Muscle of leg (tissue), 11 donors: Measurements from ENCODE around the gene PLD1. TPM values are rescaled to one million over a fixed set of nuclear protein-coding genes. Genes with fewer than 3 reads are reported as not detected.
A peak's percentile ranks its signal among the peaks of the same experiment; 100 is the strongest.

ENCODE experiments used
- DNase-seq: peaks from one replicate; pipeline ENCODE4 v3.0.0; 2013
- H3K27ac ChIP-seq: one replicate; pipeline ENCODE4 v1.5.1; 2013; ENCODE audit warnings: mild to moderate bottlenecking, low read length, control low read depth
- H3K27me3 ChIP-seq: one replicate; pipeline ENCODE4 v1.6.1; 2013; ENCODE audit warnings: low read length; ENCODE audit not compliant: control insufficient read depth, insufficient read depth
- H3K36me3 ChIP-seq: one replicate; pipeline ENCODE4 v1.6.1; 2013; ENCODE audit warnings: low read length; ENCODE audit not compliant: control insufficient read depth, insufficient read depth
- H3K4me1 ChIP-seq: one replicate; pipeline ENCODE4 v1.6.1; 2013; ENCODE audit warnings: low read length; ENCODE audit not compliant: control insufficient read depth, insufficient read depth
- H3K4me3 ChIP-seq: one replicate; pipeline ENCODE4 v1.5.1; 2013; ENCODE audit warnings: low read length, control low read depth
- H3K9me3 ChIP-seq: replicated peaks from 2 replicates; pipeline ENCODE4 v1.6.1; 2013; ENCODE audit warnings: low read depth, low read length; ENCODE audit not compliant: control insufficient read depth
- WGBS: methylation state at CpG from one replicate; pipeline ENCODE4 v1.1.5; 2013; ENCODE audit warnings: missing lambda C conversion rate; ENCODE audit not compliant: insufficient coverage; 5-methylcytosine and 5-hydroxymethylcytosine counted together
- polyA plus RNA-seq, 8 donors: library from polyadenylated mRNA; unstranded; fragments of 120-200 nt; gene quantifications; one replicate each; pipeline versions ENCODE4 v1.2.1 to v1.2.3, GENCODE V29; 2013; ENCODE audit warnings: inconsistent platforms in 1 of 8, low replicate concordance in 1 of 8; ENCODE audit not compliant: insufficient read length in 8 of 8, insufficient read depth in 1 of 8
- total RNA-seq: library from RNA; stranded (reverse); fragments of 120-200 nt; gene quantifications from one replicate; pipeline ENCODE4 v1.2.4, GENCODE V29; 2013

Gene PLD1
- total and polyA plus RNA-seq, 9 donors, result 12.4 to 21.7 (median 16.2) TPM

DNA sequence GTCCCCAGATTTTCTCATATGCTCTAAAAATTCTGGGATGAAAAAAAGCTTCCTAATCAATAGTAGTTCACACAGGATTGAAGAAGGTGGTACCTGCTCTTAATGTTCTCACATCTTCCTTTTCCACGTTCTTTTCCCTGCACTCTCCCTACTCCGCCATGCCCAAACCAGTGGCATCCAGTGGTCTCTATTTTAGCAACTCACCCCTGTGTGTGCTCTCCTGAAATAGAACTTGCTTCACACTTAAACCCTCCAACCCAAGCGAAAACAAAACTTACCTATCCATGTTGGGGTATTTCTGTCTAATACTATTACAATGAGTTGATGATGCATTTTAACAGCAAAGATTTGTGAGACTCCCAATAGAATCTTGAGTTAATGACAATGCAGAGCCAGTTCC is 148.8 kb downstream of the PLD1 start:
- DNase-seq, result no peak
- Histone ChIP-seq H3K4me3 (no peak overlapping the region), H3K36me3 (peaks cover 17% of the 10 kb centered on the region), H3K4me1 (no peaks in the 10 kb centered on the region), H3K27ac (no peak overlapping the region), H3K27me3 (no peaks in the 10 kb centered on the region), H3K9me3 (no peaks in the 10 kb centered on the region)
- 100% methylated on average over 2 of the region's 3 CpGs for WGBS

- WGBS, result no CpG with 5 or more reads among the region's 3 CpGs
- H3K4me3 ChIP-seq, result no peak overlapping the region
- no peaks in the 10 kb centered on the region for H3K27me3 ChIP-seq
- no peak for DNase-seq
- H3K4me1 ChIP-seq, result peaks cover 2% of the 10 kb centered on the region
- peaks cover 14% of the 10 kb centered on the region for H3K36me3 ChIP-seq
- H3K9me3 ChIP-seq, result no peaks in the 10 kb centered on the region
- no peak overlapping the region for H3K27ac ChIP-seq
Measured at GRCh38 chr3:171660188-171660587, 150.1 kb downstream of the PLD1 start.

DNA sequence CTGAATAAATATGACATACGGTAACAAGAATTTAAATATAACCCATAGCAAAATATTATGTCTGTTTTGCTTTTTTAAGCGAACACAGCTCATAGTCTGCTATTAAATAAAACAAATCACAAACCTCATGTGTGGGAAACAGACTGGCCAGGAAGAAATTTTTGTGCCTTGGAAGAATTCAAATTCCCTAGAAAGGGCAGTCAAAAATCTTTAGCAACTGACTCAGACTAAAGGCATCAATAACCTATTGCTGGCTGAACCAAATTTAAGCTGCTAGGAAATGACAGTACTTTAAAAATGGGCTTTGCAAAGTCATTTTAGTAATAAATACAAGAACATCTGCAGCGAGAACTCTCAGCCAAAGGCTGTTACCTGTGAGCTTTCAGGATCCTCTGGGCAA is 151.4 kb downstream of the PLD1 start:
- peaks cover 12% of the 10 kb centered on the region for H3K36me3 ChIP-seq
- no peaks in the 10 kb centered on the region for H3K9me3 ChIP-seq
- H3K4me3 ChIP-seq, result no peak overlapping the region
- peaks cover 11% of the 10 kb centered on the region for H3K4me1 ChIP-seq
- no CpG with 5 or more reads among the region's 3 CpGs for WGBS
- H3K27me3 ChIP-seq, result no peaks in the 10 kb centered on the region
- DNase-seq, result peak; percentile 85
- H3K27ac ChIP-seq, result no peak overlapping the region

- Histone ChIP-seq H3K27ac (peak overlapping the region; percentile 29), H3K27me3 (no peaks in the 10 kb centered on the region)
- 0% methylated on average over 1 of the region's 3 CpGs for WGBS
Measured at GRCh38 chr3:171654809-171655208, 155.5 kb downstream of the PLD1 start.

DNA sequence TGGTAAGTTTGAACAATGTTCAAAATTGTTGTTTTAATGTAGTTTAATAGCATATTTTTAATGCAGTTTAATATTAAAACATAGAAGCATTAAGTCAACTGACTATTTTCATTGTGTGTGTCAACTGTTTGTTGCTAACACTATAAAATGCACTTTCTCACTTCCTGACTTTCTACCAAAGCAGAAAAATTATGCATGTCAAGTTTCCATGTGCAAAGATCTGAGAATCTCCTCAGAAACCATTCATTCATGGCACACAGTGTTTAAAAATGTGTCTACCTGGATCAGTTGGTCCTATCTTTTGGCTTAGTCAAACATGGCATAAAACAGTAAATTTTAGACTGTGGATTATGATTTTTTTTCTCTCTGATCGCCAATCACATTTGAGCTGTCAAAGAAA is 156.0 kb downstream of the PLD1 start:
- Histone ChIP-seq H3K27me3 (no peaks in the 10 kb centered on the region), H3K9me3 (no peaks in the 10 kb centered on the region), H3K36me3 (peaks cover 7% of the 10 kb centered on the region), H3K27ac (peak overlapping the region; percentile 29), H3K4me1 (peaks cover 20% of the 10 kb centered on the region), H3K4me3 (no peak overlapping the region)
- no CpG with 5 or more reads among the region's 1 CpG for WGBS
- peak; percentile 55 for DNase-seq

More at GRCh38 chr3:171654809-171655208, 155.5 kb downstream of the PLD1 start:
- Histone ChIP-seq H3K9me3 (no peaks in the 10 kb centered on the region), H3K36me3 (peaks cover 7% of the 10 kb centered on the region), H3K4me1 (peaks cover 17% of the 10 kb centered on the region), H3K4me3 (no peak overlapping the region)
- peak; percentile 93 for DNase-seq

- Histone ChIP-seq H3K4me1 (peaks cover 21% of the 10 kb centered on the region), H3K27me3 (no peaks in the 10 kb centered on the region)
- WGBS, result no CpG with 5 or more reads among the region's 6 CpGs
Measured at GRCh38 chr3:171653701-171654100, 156.6 kb downstream of the PLD1 start.

GRCh38 chr3:171652932-171653331 is 157.4 kb downstream of the PLD1 start:
- Histone ChIP-seq H3K27me3 (no peaks in the 10 kb centered on the region), H3K9me3 (no peaks in the 10 kb centered on the region), H3K27ac (no peak overlapping the region), H3K4me1 (peaks cover 21% of the 10 kb centered on the region), H3K4me3 (no peak overlapping the region), H3K36me3 (peaks cover 7% of the 10 kb centered on the region)
- no CpG with 5 or more reads among the region's 1 CpG for WGBS
- DNase-seq, result no peak

More at GRCh38 chr3:171653701-171654100, 156.6 kb downstream of the PLD1 start:
- no peak overlapping the region for H3K4me3 ChIP-seq
- peaks cover 7% of the 10 kb centered on the region for H3K36me3 ChIP-seq
- no peak for DNase-seq
- no peak overlapping the region for H3K27ac ChIP-seq
- no peaks in the 10 kb centered on the region for H3K9me3 ChIP-seq

- H3K4me3 ChIP-seq, result no peak overlapping the region
- H3K27me3 ChIP-seq, result no peaks in the 10 kb centered on the region
- peaks cover 5% of the 10 kb centered on the region for H3K36me3 ChIP-seq
- H3K27ac ChIP-seq, result peak overlapping the region; percentile 61
- H3K4me1 ChIP-seq, result peaks cover 22% of the 10 kb centered on the region
- H3K9me3 ChIP-seq, result no peaks in the 10 kb centered on the region
- peak; percentile 48 for DNase-seq
- 70% methylated on average over 5 of the region's 10 CpGs for WGBS
Measured at GRCh38 chr3:171649911-171650592, 160.2 kb downstream of the PLD1 start.

DNA sequence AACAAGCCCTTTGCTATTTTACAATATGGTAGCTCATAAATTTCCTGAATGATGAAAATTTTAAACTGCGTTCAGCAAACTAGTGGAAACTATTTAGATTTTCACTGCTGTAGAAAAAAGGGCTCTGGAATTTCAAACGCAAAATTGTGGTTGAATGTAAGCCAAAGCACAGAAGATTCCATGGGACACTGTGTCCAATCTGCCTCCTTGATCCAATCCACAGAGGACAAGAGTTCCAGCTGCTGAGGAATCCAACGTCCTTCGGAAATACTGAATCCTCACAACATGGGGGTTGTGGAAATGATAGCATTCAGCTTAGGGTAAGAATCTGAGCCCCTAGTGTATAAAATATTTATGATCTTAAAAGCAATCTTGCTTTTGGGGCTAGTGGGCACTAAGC is 161.0 kb downstream of the PLD1 start:
- H3K27ac ChIP-seq, result peak overlapping the region; percentile 52
- peaks cover 16% of the 10 kb centered on the region for H3K4me1 ChIP-seq

DNA sequence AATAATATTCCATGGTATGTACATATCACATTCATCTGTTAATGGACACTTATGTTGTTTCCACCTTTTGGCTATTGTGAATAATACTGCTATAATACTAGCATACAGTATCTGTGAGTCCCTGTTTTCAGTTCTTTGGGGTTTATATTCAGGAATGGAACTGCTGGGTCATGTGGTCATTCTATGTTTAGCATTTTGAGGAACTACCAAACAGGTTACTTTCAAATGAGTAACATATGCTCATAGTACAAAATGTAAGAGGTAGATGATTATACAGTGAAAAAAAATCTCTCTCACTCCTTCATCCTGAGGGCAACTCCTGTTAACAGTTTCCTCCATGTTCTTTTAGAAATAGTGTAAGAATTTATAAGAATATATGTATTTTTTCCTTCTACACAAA is 162.2 kb downstream of the PLD1 start:
- H3K36me3 ChIP-seq, result peaks cover 9% of the 10 kb centered on the region
- no peaks in the 10 kb centered on the region for H3K27me3 ChIP-seq
- no peak for DNase-seq
- H3K4me3 ChIP-seq, result no peak overlapping the region
- H3K4me1 ChIP-seq, result peaks cover 13% of the 10 kb centered on the region
- H3K9me3 ChIP-seq, result no peaks in the 10 kb centered on the region
- H3K27ac ChIP-seq, result no peak overlapping the region

More for the DNA sequence above, 161.0 kb downstream of the PLD1 start:
- Histone ChIP-seq H3K4me3 (no peak overlapping the region), H3K36me3 (peaks cover 9% of the 10 kb centered on the region), H3K27me3 (no peaks in the 10 kb centered on the region), H3K9me3 (no peaks in the 10 kb centered on the region)
- DNase-seq, result peak; percentile 92
- 40% methylated on average over 1 of the region's 4 CpGs for WGBS
